Type B pancreatic cell (in vitro differentiated cells): ENCODE data around the gene CHMP4B. TPM values are rescaled to one million over a fixed set of nuclear protein-coding genes. Genes with fewer than 3 reads are reported as not detected.

Experiments used
- DNase-seq: peaks from one replicate; pipeline ENCODE4 v3.0.0; 2021; ENCODE audit warnings: mixed read lengths; ENCODE audit not compliant: unreplicated experiment; ENCODE audit errors: extremely low spot score
- H3K27ac Mint-ChIP-seq: 2 replicates; pipeline ENCODE4 v1.8.0; 2021; ENCODE audit warnings: mild to moderate bottlenecking, mixed read lengths
- H3K27me3 Mint-ChIP-seq: 2 replicates; pipeline ENCODE4 v1.8.0; 2021; ENCODE audit warnings: mixed read lengths
- H3K36me3 Mint-ChIP-seq: 2 replicates; pipeline ENCODE4 v1.8.0; 2021; ENCODE audit warnings: mixed read lengths
- H3K4me1 Mint-ChIP-seq: one replicate; pipeline ENCODE4 v1.8.0; 2021; ENCODE audit warnings: mixed read lengths; ENCODE audit not compliant: unreplicated experiment
- H3K4me3 Mint-ChIP-seq: 2 replicates; pipeline ENCODE4 v1.8.0; 2021; ENCODE audit warnings: mild to moderate bottlenecking, mixed read lengths
- H3K9me3 Mint-ChIP-seq: 2 replicates; pipeline ENCODE4 v1.8.0; 2021; ENCODE audit warnings: mixed read lengths
- CTCF ChIP-seq: fragments of 200-600 bp; sonication (generic); conservative IDR thresholded peaks from 2 replicates; pipeline ENCODE4 v1.5.0; 2021; ENCODE audit warnings: antibody characterized with exemption, mild to moderate bottlenecking
- total RNA-seq: library from RNA; stranded (reverse); gene quantifications from 2 replicates; pipeline ENCODE4 v1.2.1, GENCODE V29; 2021; ENCODE audit warnings: low replicate concordance

Gene CHMP4B
- total RNA-seq, 1 donor from 2014 or later = 111 TPM

- Mint-ChIP-seq H3K27me3 (no peaks in the 10 kb centered on the region), H3K4me3 (peak overlapping the region; percentile 8), H3K36me3 (no peaks in the 10 kb centered on the region), H3K27ac (peak overlapping the region; percentile 72), H3K4me1 (peaks cover 13% of the 10 kb centered on the region), H3K9me3 (peaks cover 5% of the 10 kb centered on the region)
- DNase-seq = no peak
- TF ChIP-seq CTCF = no peak
Measured at GRCh38 chr20:33796263-33796906, 14.8 kb upstream of the CHMP4B start.

- Mint-ChIP-seq H3K27ac (peak overlapping the region; percentile 72), H3K27me3 (no peaks in the 10 kb centered on the region), H3K36me3 (no peaks in the 10 kb centered on the region), H3K4me3 (no peak overlapping the region), H3K4me1 (peaks cover 13% of the 10 kb centered on the region), H3K9me3 (peaks cover 5% of the 10 kb centered on the region)
- TF ChIP-seq CTCF = no peak
- DNase-seq = no peak
Measured at GRCh38 chr20:33796907-33797544, 14.1 kb upstream of the CHMP4B start.

GRCh38 chr20:33798444-33798843 is 12.7 kb upstream of the CHMP4B start:
- H3K27ac Mint-ChIP-seq = no peak overlapping the region
- no peak for DNase-seq

GRCh38 chr20:33803921-33804337 is 7.2 kb upstream of the CHMP4B start:
- no peaks in the 10 kb centered on the region for H3K27me3 Mint-ChIP-seq
- H3K4me3 Mint-ChIP-seq = no peak overlapping the region
- no peaks in the 10 kb centered on the region for H3K4me1 Mint-ChIP-seq
- no peak for TF ChIP-seq CTCF
- H3K36me3 Mint-ChIP-seq = no peaks in the 10 kb centered on the region
- H3K27ac Mint-ChIP-seq = peak overlapping the region; percentile 8
- DNase-seq = no peak
- H3K9me3 Mint-ChIP-seq = no peaks in the 10 kb centered on the region

More at GRCh38 chr20:33798444-33798843, 12.7 kb upstream of the CHMP4B start:
- TF ChIP-seq CTCF = no peak
- Mint-ChIP-seq H3K9me3 (peaks cover 5% of the 10 kb centered on the region), H3K4me3 (no peak overlapping the region), H3K36me3 (no peaks in the 10 kb centered on the region), H3K4me1 (peaks cover 10% of the 10 kb centered on the region), H3K27me3 (no peaks in the 10 kb centered on the region)

GRCh38 chr20:33808388-33808787 is 2.8 kb upstream of the CHMP4B start:
- Mint-ChIP-seq H3K36me3 (peaks cover 4% of the 10 kb centered on the region), H3K4me1 (peaks cover 14% of the 10 kb centered on the region), H3K4me3 (no peak overlapping the region), H3K27me3 (no peaks in the 10 kb centered on the region), H3K27ac (peak overlapping the region; percentile 1), H3K9me3 (no peaks in the 10 kb centered on the region)
- TF ChIP-seq CTCF = no peak
- no peak for DNase-seq
